Osteoblast (primary cell): ENCODE results near the gene TFB2M. TPM values are rescaled to one million over a fixed set of nuclear protein-coding genes. Genes with fewer than 3 reads are reported as not detected.
"Not testable (repeated sequence)": the region's sequence is repeated elsewhere in the genome, so short reads cannot be mapped to it uniquely, and the experiment has no call there.

Experiments
- DNase-seq: peaks from one replicate; pipeline ENCODE4 v3.0.0; 2011; ENCODE audit warnings: low spot score, mixed read lengths; ENCODE audit not compliant: insufficient read length; ENCODE audit errors: missing footprints
- H2AFZ ChIP-seq: 2 replicates; pipeline ENCODE4 v1.6.0; 2011; ENCODE audit warnings: mild to moderate bottlenecking, low read length
- H3K27ac ChIP-seq: 2 replicates; pipeline ENCODE4 v1.5.1; 2011; ENCODE audit warnings: mild to moderate bottlenecking, low read depth, low read length, moderate library complexity
- H3K27me3 ChIP-seq: 2 replicates; pipeline ENCODE4 v1.6.0; 2012; ENCODE audit warnings: mild to moderate bottlenecking, control low read depth, inconsistent platforms, low read length, moderate library complexity; ENCODE audit not compliant: insufficient read depth
- H3K36me3 ChIP-seq: 2 replicates; pipeline ENCODE4 v1.5.1; 2011; ENCODE audit warnings: mild to moderate bottlenecking, low read length, control low read depth, moderate library complexity; ENCODE audit not compliant: insufficient read depth
- H3K4me1 ChIP-seq: 2 replicates; pipeline ENCODE4 v1.5.1; 2011; ENCODE audit warnings: mild to moderate bottlenecking, low read length, control low read depth, moderate library complexity; ENCODE audit not compliant: insufficient read depth
- H3K4me2 ChIP-seq: 2 replicates; pipeline ENCODE4 v1.6.0; 2011; ENCODE audit warnings: mild to moderate bottlenecking, low read length; ENCODE audit not compliant: insufficient read depth
- H3K4me3 ChIP-seq: fragments of 200-600 bp; sonication (generic); 3 replicates; pipeline ENCODE4 v1.5.1; 2012; ENCODE audit warnings: mild to moderate bottlenecking, low read length, inconsistent platforms; ENCODE audit not compliant: insufficient read depth
- H3K79me2 ChIP-seq: 2 replicates; pipeline ENCODE4 v1.6.0; 2012; ENCODE audit warnings: mild to moderate bottlenecking, low read length, control low read depth, inconsistent platforms; ENCODE audit not compliant: insufficient read depth
- H3K9me3 ChIP-seq: 2 replicates; pipeline ENCODE4 v1.5.1; 2011; ENCODE audit warnings: low read depth, low read length, control low read depth
- H4K20me1 ChIP-seq: 2 replicates; pipeline ENCODE4 v1.6.0; 2012; ENCODE audit warnings: mild to moderate bottlenecking, low read length, control low read depth; ENCODE audit not compliant: insufficient read depth
- total RNA-seq: library from RNA; depleted of rRNA; stranded (reverse); fragments of >200 nt; gene quantifications from 2 replicates; pipeline ENCODE4 v1.2.3, GENCODE V29; 2012
- TF ChIP-seq, protein P1 (sequence below): IDR thresholded peaks from 2 replicates; pipeline ENCODE4 v1.5.1; 2011; ENCODE audit warnings: mild to moderate bottlenecking, low read depth, low read length, moderate library complexity; ENCODE audit errors: extremely low read depth

TFB2M gene
- total RNA-seq, 1 donor: 19.5 TPM

DNA sequence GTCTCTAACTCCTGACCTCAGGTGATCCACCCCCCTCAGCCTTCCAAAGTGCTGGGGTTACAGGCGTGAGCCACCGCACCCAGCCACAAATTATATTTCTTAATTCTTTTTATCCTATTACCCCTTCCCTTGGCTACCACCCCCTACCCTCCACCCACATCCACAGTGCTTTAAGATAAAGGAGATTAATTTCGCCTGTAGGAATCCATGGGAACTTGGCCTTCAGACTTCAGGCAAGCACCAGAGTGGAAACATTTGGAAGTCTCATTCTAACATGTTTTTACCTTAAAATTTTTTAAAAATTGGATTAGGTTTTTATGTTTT lies 10.6 kb upstream of the TFB2M start:
- Histone ChIP-seq H3K4me3 (no peak overlapping the region), H3K27me3 (no peaks in the 10 kb centered on the region), H3K9me3 (no peaks in the 10 kb centered on the region), H3K79me2 (peaks cover 91% of the 10 kb centered on the region), H2AFZ (no peak overlapping the region), H4K20me1 (peaks cover 3% of the 10 kb centered on the region), H3K4me1 (peaks cover 27% of the 10 kb centered on the region), H3K4me2 (no peak overlapping the region), H3K27ac (no peak overlapping the region), H3K36me3 (no peaks in the 10 kb centered on the region)
- TF ChIP-seq, protein P1, sequence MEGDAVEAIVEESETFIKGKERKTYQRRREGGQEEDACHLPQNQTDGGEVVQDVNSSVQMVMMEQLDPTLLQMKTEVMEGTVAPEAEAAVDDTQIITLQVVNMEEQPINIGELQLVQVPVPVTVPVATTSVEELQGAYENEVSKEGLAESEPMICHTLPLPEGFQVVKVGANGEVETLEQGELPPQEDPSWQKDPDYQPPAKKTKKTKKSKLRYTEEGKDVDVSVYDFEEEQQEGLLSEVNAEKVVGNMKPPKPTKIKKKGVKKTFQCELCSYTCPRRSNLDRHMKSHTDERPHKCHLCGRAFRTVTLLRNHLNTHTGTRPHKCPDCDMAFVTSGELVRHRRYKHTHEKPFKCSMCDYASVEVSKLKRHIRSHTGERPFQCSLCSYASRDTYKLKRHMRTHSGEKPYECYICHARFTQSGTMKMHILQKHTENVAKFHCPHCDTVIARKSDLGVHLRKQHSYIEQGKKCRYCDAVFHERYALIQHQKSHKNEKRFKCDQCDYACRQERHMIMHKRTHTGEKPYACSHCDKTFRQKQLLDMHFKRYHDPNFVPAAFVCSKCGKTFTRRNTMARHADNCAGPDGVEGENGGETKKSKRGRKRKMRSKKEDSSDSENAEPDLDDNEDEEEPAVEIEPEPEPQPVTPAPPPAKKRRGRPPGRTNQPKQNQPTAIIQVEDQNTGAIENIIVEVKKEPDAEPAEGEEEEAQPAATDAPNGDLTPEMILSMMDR: no peak
- no peak for DNase-seq

DNA sequence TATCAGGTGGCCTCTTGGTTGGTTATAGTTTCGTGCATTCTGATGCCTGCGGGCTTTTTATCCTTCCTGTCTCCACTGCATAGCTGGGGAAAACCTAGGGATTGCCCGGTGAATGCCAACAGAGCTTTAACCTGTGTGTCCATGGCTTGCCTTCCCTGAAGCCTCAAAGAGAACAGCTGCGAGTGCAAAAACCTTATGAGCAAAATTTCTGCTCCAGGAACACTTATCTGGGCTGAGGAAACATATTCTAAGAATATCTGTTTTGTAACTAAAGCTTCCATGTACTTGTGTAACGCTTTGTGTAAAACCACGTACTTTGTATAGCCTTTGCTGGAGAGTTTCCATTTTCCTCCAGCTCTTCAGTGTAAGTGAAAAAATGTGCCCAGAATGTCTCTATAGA lies 7.4 kb upstream of the TFB2M start:
- H3K27ac ChIP-seq: no peak overlapping the region
- H3K36me3 ChIP-seq: peaks cover 3% of the 10 kb centered on the region
- no peaks in the 10 kb centered on the region for H3K27me3 ChIP-seq
- no peak overlapping the region for H2AFZ ChIP-seq
- TF ChIP-seq, protein P1: no peak
- peaks cover 94% of the 10 kb centered on the region for H3K79me2 ChIP-seq
- no peaks in the 10 kb centered on the region for H3K9me3 ChIP-seq
- H3K4me1 ChIP-seq: peaks cover 30% of the 10 kb centered on the region
- no peak for DNase-seq
- peaks cover 3% of the 10 kb centered on the region for H4K20me1 ChIP-seq
- no peak overlapping the region for H3K4me2 ChIP-seq
- no peak overlapping the region for H3K4me3 ChIP-seq

DNA sequence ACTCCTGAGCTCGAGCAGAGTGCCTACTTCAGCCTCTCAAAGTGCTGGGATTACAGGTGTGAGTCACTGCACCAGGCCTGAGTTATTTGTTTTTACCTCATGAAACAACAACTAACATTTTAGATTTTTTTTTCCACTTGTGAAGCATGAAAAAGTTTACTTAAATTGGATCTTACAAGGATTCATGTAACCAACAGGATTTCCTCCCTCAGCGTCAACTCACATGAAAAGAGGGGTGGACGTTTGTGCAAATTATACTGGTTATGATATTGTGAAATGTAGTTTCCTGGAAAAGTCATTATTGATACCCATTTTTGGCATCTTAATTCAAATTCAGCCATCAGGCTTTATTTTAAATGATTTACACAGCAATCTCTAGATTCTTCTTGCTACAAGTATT lies 6.7 kb upstream of the TFB2M start:
- Histone ChIP-seq H3K4me1 (peaks cover 31% of the 10 kb centered on the region), H3K4me3 (no peak overlapping the region), H3K27ac (no peak overlapping the region), H3K36me3 (peaks cover 3% of the 10 kb centered on the region), H2AFZ (no peak overlapping the region), H3K27me3 (no peaks in the 10 kb centered on the region), H3K9me3 (no peaks in the 10 kb centered on the region), H3K4me2 (no peak overlapping the region), H4K20me1 (peaks cover 3% of the 10 kb centered on the region), H3K79me2 (peaks cover 95% of the 10 kb centered on the region)
- TF ChIP-seq, protein P1: no peak
- no peak for DNase-seq

DNA sequence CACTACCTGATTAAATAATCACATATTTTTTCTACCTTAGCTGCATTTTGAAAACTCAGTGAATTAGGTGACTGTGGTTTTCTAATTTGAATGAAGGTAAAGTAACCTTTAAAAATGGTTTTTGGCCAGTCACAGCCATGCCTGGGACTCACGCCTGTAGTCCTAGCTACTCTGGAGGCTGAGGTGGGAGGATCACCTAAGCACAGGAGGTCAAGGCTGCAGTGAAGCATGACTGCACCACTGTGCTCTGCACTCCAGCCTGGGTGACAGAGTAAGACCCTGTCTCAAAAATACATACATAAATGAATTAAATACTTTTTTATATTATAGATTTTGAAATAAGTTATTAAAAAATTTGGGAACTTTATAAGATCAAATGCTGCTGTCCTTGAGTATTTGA lies 5.9 kb upstream of the TFB2M start:
- H3K4me2 ChIP-seq: no peak overlapping the region
- H3K27ac ChIP-seq: no peak overlapping the region
- TF ChIP-seq, protein P1: no peak
- peaks cover 27% of the 10 kb centered on the region for H3K4me1 ChIP-seq
- peaks cover 3% of the 10 kb centered on the region for H3K36me3 ChIP-seq
- no peak for DNase-seq
- H3K4me3 ChIP-seq: no peak overlapping the region
- no peaks in the 10 kb centered on the region for H3K27me3 ChIP-seq
- no peaks in the 10 kb centered on the region for H3K9me3 ChIP-seq
- peaks cover 3% of the 10 kb centered on the region for H4K20me1 ChIP-seq
- peaks cover 89% of the 10 kb centered on the region for H3K79me2 ChIP-seq
- H2AFZ ChIP-seq: no peak overlapping the region

DNA sequence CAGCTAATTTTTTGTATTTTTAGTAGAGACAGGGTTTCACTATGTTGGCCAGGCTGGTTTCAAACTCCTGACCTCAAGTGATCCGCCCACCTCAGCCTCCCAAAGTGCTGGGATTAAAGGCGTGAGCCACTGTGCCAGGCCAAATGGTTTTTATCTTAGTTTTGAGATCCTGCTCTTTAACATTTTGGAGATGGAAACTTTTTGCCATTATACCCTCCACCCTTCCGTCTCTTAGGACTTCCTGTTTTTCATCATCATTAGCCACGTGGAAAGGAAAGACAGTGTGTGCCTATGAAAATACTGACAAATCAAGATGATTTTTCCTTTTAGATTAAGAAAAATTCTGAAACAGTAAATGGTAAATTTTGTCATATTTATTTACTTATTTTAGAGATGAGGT lies 5.2 kb upstream of the TFB2M start:
- not testable (repeated sequence) for H3K4me3 ChIP-seq, H3K27ac ChIP-seq, DNase-seq, H3K36me3 ChIP-seq, H3K4me2 ChIP-seq, H3K27me3 ChIP-seq, H2AFZ ChIP-seq, H4K20me1 ChIP-seq, H3K9me3 ChIP-seq
- Histone ChIP-seq H3K79me2 (peaks cover 87% of the 10 kb centered on the region), H3K4me1 (peaks cover 27% of the 10 kb centered on the region)
